Smooth muscle cell (in vitro differentiated cells): ENCODE data around the gene HEMGN. TPM values are rescaled to one million over a fixed set of nuclear protein-coding genes. Genes with fewer than 3 reads are reported as not detected.

ENCODE experiments used
- DNase-seq: peaks from one replicate; lab custom pipeline; 2025; ENCODE audit not compliant: unreplicated experiment; lab: John Stamatoyannopoulos, UW
- H2AFZ ChIP-seq: fragments of 200-600 bp; sonication (generic); 2 replicates; pipeline ENCODE4 v1.6.0; 2016; ENCODE audit warnings: antibody characterized with exemption, low read depth, mild to moderate bottlenecking
- H3F3A ChIP-seq: fragments of 200-600 bp; sonication (generic); 2 replicates; pipeline ENCODE4 v1.6.0; 2017; ENCODE audit warnings: antibody characterized with exemption, low read depth
- H3K27ac ChIP-seq: fragments of 200-600 bp; sonication (generic); 2 replicates; pipeline ENCODE4 v1.5.1; 2016; ENCODE audit warnings: low read depth, mild to moderate bottlenecking
- H3K27me3 ChIP-seq: fragments of 200-600 bp; sonication (generic); 2 replicates; pipeline ENCODE4 v1.6.1; 2016; ENCODE audit warnings: low read depth, mild to moderate bottlenecking
- H3K36me3 ChIP-seq: fragments of 200-600 bp; sonication (generic); 2 replicates; pipeline ENCODE4 v1.5.1; 2016; ENCODE audit warnings: low read depth
- H3K4me1 ChIP-seq: fragments of 200-600 bp; sonication (generic); 2 replicates; pipeline ENCODE4 v1.5.1; 2016; ENCODE audit warnings: low read depth
- H3K4me2 ChIP-seq: fragments of 200-600 bp; sonication (generic); 2 replicates; pipeline ENCODE4 v1.6.0; 2016; ENCODE audit warnings: mild to moderate bottlenecking
- H3K4me3 ChIP-seq: fragments of 200-600 bp; sonication (generic); 2 replicates; pipeline ENCODE4 v1.5.1; 2016; ENCODE audit warnings: mild to moderate bottlenecking
- H3K79me2 ChIP-seq: fragments of 200-600 bp; sonication (generic); 2 replicates; pipeline ENCODE4 v1.6.0; 2016; ENCODE audit warnings: low read depth, mild to moderate bottlenecking
- H3K9ac ChIP-seq: fragments of 200-600 bp; sonication (generic); 2 replicates; pipeline ENCODE4 v1.6.0; 2016; ENCODE audit warnings: low read depth
- H3K9me3 ChIP-seq: fragments of 200-600 bp; sonication (generic); replicated peaks from 2 replicates; pipeline ENCODE4 v1.5.1; 2016; ENCODE audit warnings: low read depth
- H4K20me1 ChIP-seq: fragments of 200-600 bp; sonication (generic); 2 replicates; pipeline ENCODE4 v1.6.0; 2016; ENCODE audit warnings: low read depth
- CTCF ChIP-seq: fragments of 200-600 bp; sonication (generic); IDR thresholded peaks from 2 replicates; pipeline ENCODE4 v1.5.1; 2017; ENCODE audit warnings: borderline replicate concordance, mild to moderate bottlenecking, antibody characterized with exemption; ENCODE audit not compliant: insufficient read depth, poor library complexity, severe bottlenecking
- WGBS: methylation state at CpG from one replicate; pipeline ENCODE4 v1.1.7; 2016; ENCODE audit warnings: low lambda C conversion rate; 5-methylcytosine and 5-hydroxymethylcytosine counted together
- polyA plus RNA-seq: library from polyadenylated mRNA; unstranded; fragments of >200 nt; fragmentation: Nextera tagmentation; extraction: Ambion mirVana; gene quantifications from 2 replicates; pipeline ENCODE4 v1.2.1, GENCODE V29; 2016
- total RNA-seq: library from RNA; depleted of rRNA; stranded (reverse); fragments of >200 nt; gene quantifications from 2 replicates; pipeline ENCODE4 v1.2.3, GENCODE V29; 2014

Gene HEMGN
- total and polyA plus RNA-seq, 2 experiments from 2014 or later: not detected

DNA sequence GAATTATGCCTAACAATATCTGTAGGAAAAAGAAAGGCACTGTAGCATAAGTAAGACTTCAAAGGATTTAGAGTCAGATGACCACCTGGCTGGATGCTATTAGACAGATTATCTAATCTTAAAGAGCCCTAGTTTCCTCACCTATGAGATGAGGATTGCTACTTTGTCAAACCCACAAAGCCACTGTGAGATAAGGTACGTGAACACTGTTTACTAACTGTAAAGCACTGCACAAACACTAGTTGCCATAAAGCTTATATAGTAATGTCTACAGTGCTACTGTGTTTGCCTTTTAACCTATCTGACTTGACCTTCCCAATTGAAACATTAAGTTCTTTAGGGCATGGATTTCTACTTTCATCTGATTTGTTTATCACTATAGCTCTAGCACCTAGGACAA lies 26.0 kb downstream of the HEMGN start:
- Histone ChIP-seq H3K4me1 (no peaks in the 10 kb centered on the region), H3K4me3 (no peak overlapping the region), H3F3A (no peaks in the 10 kb centered on the region), H3K4me2 (no peak overlapping the region), H3K27me3 (no peaks in the 10 kb centered on the region), H3K9ac (no peak overlapping the region), H3K27ac (no peak overlapping the region), H2AFZ (no peak overlapping the region), H4K20me1 (no peaks in the 10 kb centered on the region), H3K36me3 (peaks cover 11% of the 10 kb centered on the region), H3K79me2 (no peaks in the 10 kb centered on the region), H3K9me3 (no peaks in the 10 kb centered on the region)
- no peak for TF ChIP-seq CTCF
- DNase-seq: no peak
- 70% methylated on average over 1 of the region's 1 CpG for WGBS

GRCh38 chr9:97911528-97911927 lies 26.4 kb downstream of the HEMGN start:
- TF ChIP-seq CTCF: no peak
- Histone ChIP-seq H3K36me3 (peaks cover 11% of the 10 kb centered on the region), H4K20me1 (no peaks in the 10 kb centered on the region), H3K4me2 (no peak overlapping the region), H3K27me3 (no peaks in the 10 kb centered on the region), H3F3A (no peaks in the 10 kb centered on the region), H3K27ac (no peak overlapping the region), H3K9me3 (no peaks in the 10 kb centered on the region), H3K4me1 (no peaks in the 10 kb centered on the region), H3K79me2 (no peaks in the 10 kb centered on the region), H3K9ac (no peak overlapping the region), H3K4me3 (no peak overlapping the region), H2AFZ (no peak overlapping the region)
- DNase-seq: no peak
- WGBS: 98% methylated on average over 2 of the region's 2 CpGs

GRCh38 chr9:97910357-97910756 lies 27.6 kb downstream of the HEMGN start:
- no peak overlapping the region for H3K27ac ChIP-seq
- no peak overlapping the region for H3K9ac ChIP-seq
- H3K9me3 ChIP-seq: no peaks in the 10 kb centered on the region
- no peaks in the 10 kb centered on the region for H3K27me3 ChIP-seq
- TF ChIP-seq CTCF: no peak
- DNase-seq: no peak
- no peak overlapping the region for H3K4me3 ChIP-seq
- peaks cover 6% of the 10 kb centered on the region for H4K20me1 ChIP-seq
- peaks cover 11% of the 10 kb centered on the region for H3K36me3 ChIP-seq
- no peaks in the 10 kb centered on the region for H3K79me2 ChIP-seq
- H2AFZ ChIP-seq: no peak overlapping the region
- no peaks in the 10 kb centered on the region for H3K4me1 ChIP-seq
- H3F3A ChIP-seq: no peaks in the 10 kb centered on the region
- WGBS: 89% methylated on average over 6 of the region's 6 CpGs
- no peak overlapping the region for H3K4me2 ChIP-seq

DNA sequence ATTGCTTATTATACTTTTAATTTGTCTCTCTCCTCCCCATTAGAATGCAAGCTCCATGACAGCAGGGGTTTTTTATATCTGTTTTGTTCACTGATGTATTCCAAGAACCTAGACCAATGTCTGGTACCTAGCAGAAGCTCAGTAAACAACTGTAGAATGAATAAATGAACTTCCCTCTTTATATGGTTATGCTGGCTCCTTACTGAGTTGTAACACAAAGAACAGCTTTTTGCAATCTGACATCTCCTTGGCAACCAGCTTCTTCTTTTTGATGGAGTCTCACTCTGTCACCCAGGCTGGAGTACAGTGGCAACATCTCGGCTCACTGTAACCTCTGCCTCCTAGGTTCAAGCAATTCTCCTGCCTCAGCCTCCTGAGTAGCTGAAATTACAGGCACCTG lies 29.3 kb downstream of the HEMGN start:
- no peak for DNase-seq
- Histone ChIP-seq H3K9me3 (no peaks in the 10 kb centered on the region), H3K9ac (no peak overlapping the region), H3K4me2 (no peak overlapping the region), H3K4me3 (no peak overlapping the region), H3K4me1 (no peaks in the 10 kb centered on the region), H2AFZ (no peak overlapping the region), H4K20me1 (peaks cover 6% of the 10 kb centered on the region), H3K27ac (no peak overlapping the region), H3K79me2 (no peaks in the 10 kb centered on the region), H3K36me3 (peaks cover 9% of the 10 kb centered on the region), H3K27me3 (no peaks in the 10 kb centered on the region), H3F3A (no peaks in the 10 kb centered on the region)
- no peak for TF ChIP-seq CTCF
- whole genome bisulfite sequencing: 93% methylated on average over 1 of the region's 1 CpG
